Hepatocyte (in vitro differentiated cells): ENCODE results near the gene STIP1.

Source experiments
- CTCF ChIP-seq: fragments of 200-600 bp; sonication (generic); IDR thresholded peaks from 2 replicates; pipeline ENCODE4 v1.5.1; 2016; ENCODE audit warnings: antibody characterized with exemption, mild to moderate bottlenecking; ENCODE audit not compliant: poor library complexity
- EZH2 ChIP-seq: fragments of 200-600 bp; sonication (generic); IDR thresholded peaks from 2 replicates; pipeline ENCODE4 v1.6.1; 2016; ENCODE audit warnings: antibody characterized with exemption, mild to moderate bottlenecking, borderline replicate concordance
- EZH2phosphoT487 ChIP-seq: fragments of 200-600 bp; sonication (generic); IDR thresholded peaks from one replicate; pipeline ENCODE4 v1.6.1; 2018; ENCODE audit warnings: antibody characterized with exemption, mild to moderate bottlenecking, low read depth, moderate library complexity; ENCODE audit not compliant: unreplicated experiment, severe bottlenecking

GRCh38 chr11:64141081-64141783 lies 44.7 kb upstream of the STIP1 start:
- TF ChIP-seq EZH2phosphoT487, result no peak
- TF ChIP-seq CTCF, result no peak
- TF ChIP-seq EZH2, result no peak
